ENCODE measurements around the gene RXYLT1. TPM values are rescaled to one million over a fixed set of nuclear protein-coding genes. Genes with fewer than 3 reads are reported as not detected.

Gene RXYLT1
- polyA plus RNA-seq, 1 donor (not counting 4 experiments of a cell fraction or from before 2014, with no cell fraction given) = 17.0 TPM

GRCh38 chr12:63836046-63836445 lies 56.3 kb downstream of the RXYLT1 start:
- H3K27ac ChIP-seq (ENCODE audit: control insufficient read depth, insufficient read depth, low read length) = no peak overlapping the region
- H3K79me2 ChIP-seq (ENCODE audit: control insufficient read depth, insufficient read depth, low read length) = no peaks in the 10 kb centered on the region
- H3K27me3 ChIP-seq (ENCODE audit: control insufficient read depth, extremely low read depth, insufficient read depth, low read length) = no peaks in the 10 kb centered on the region
- no peak for FAIRE-seq
- H3K9me1 ChIP-seq (ENCODE audit: control insufficient read depth, extremely low read depth, insufficient read depth, low read length) = no peaks in the 10 kb centered on the region
- no peak overlapping the region for H3K4me3 ChIP-seq (ENCODE audit: control insufficient read depth in 2 of 3, extremely low read depth in 1 of 3, insufficient read depth in 2 of 3, low read depth in 1 of 3, low read length in 3 of 3)
- no peak overlapping the region for H3K4me2 ChIP-seq (ENCODE audit: control insufficient read depth, extremely low read depth, insufficient read depth, low read depth, low read length)
- no peak overlapping the region for H2AFZ ChIP-seq (ENCODE audit: control insufficient read depth, low read length)
- no peaks in the 10 kb centered on the region for H4K20me1 ChIP-seq (ENCODE audit: control insufficient read depth, extremely low read depth, insufficient read depth, low read length)
- no peaks in the 10 kb centered on the region for H3K9me3 ChIP-seq (ENCODE audit: control insufficient read depth, low read depth, low read length)
- H3K4me1 ChIP-seq (ENCODE audit: control insufficient read depth, extremely low read depth, insufficient read depth, low read length) = no peaks in the 10 kb centered on the region
- dilution Hi-C loops (cut with MboI; ENCODE audit: extremely low pct_ligation_motif_present, low sequenced_read_pairs) = loop anchor here (25.0 kb wide), 1 partner anchor 426 kb away; no protein-coding TSS in a partner anchor
- no peak for TF ChIP-seq CTCF (optimal IDR thresholded peaks at IDR 0.05 in 1 of 3, IDR thresholded peaks at IDR 0.05 in 1 of 3, conservative IDR thresholded peaks at IDR 0.05 in 1 of 3; ENCODE audit: extremely low read depth in 1 of 3, insufficient read depth in 2 of 3, low read length in 3 of 3)
- TF ChIP-seq EZH2 (IDR thresholded peaks at IDR 0.05; ENCODE audit: low read length) = no peak
- DNase-seq (ENCODE audit: low read depth, low spot score) = no peak
- no peaks in the 10 kb centered on the region for H3K36me3 ChIP-seq (ENCODE audit: control insufficient read depth in 2 of 2, extremely low read depth in 1 of 2, insufficient read depth in 2 of 2, low read length in 2 of 2)
- no peak overlapping the region for H3K9ac ChIP-seq (ENCODE audit: control insufficient read depth, extremely low read depth, insufficient read depth, low read length)

GRCh38 chr12:63836936-63837335 lies 57.2 kb downstream of the RXYLT1 start:
- H2AFZ ChIP-seq (ENCODE audit: control insufficient read depth, low read length) = no peak overlapping the region
- no peaks in the 10 kb centered on the region for H3K36me3 ChIP-seq (ENCODE audit: control insufficient read depth in 2 of 2, extremely low read depth in 1 of 2, insufficient read depth in 2 of 2, low read length in 2 of 2)
- no peak for FAIRE-seq
- H3K9me3 ChIP-seq (ENCODE audit: control insufficient read depth, low read depth, low read length) = no peaks in the 10 kb centered on the region
- no peaks in the 10 kb centered on the region for H3K4me1 ChIP-seq (ENCODE audit: control insufficient read depth, extremely low read depth, insufficient read depth, low read length)
- no peaks in the 10 kb centered on the region for H3K9me1 ChIP-seq (ENCODE audit: control insufficient read depth, extremely low read depth, insufficient read depth, low read length)
- dilution Hi-C loops (cut with MboI; ENCODE audit: extremely low pct_ligation_motif_present, low sequenced_read_pairs) = loop anchor here (25.0 kb wide), 1 partner anchor 425 kb away; no protein-coding TSS in a partner anchor
- no peak overlapping the region for H3K27ac ChIP-seq (ENCODE audit: control insufficient read depth, insufficient read depth, low read length)
- H3K4me2 ChIP-seq (ENCODE audit: control insufficient read depth, extremely low read depth, insufficient read depth, low read depth, low read length) = no peak overlapping the region
- no peak for DNase-seq (ENCODE audit: low read depth, low spot score)
- no peaks in the 10 kb centered on the region for H3K79me2 ChIP-seq (ENCODE audit: control insufficient read depth, insufficient read depth, low read length)
- no peak overlapping the region for H3K4me3 ChIP-seq (ENCODE audit: control insufficient read depth in 2 of 3, extremely low read depth in 1 of 3, insufficient read depth in 2 of 3, low read depth in 1 of 3, low read length in 3 of 3)
- no peak for TF ChIP-seq CTCF (optimal IDR thresholded peaks at IDR 0.05 in 1 of 3, IDR thresholded peaks at IDR 0.05 in 1 of 3, conservative IDR thresholded peaks at IDR 0.05 in 1 of 3; ENCODE audit: extremely low read depth in 1 of 3, insufficient read depth in 2 of 3, low read length in 3 of 3)
- TF ChIP-seq EZH2 (IDR thresholded peaks at IDR 0.05; ENCODE audit: low read length) = no peak
- no peak overlapping the region for H3K9ac ChIP-seq (ENCODE audit: control insufficient read depth, extremely low read depth, insufficient read depth, low read length)
- H4K20me1 ChIP-seq (ENCODE audit: control insufficient read depth, extremely low read depth, insufficient read depth, low read length) = no peaks in the 10 kb centered on the region
- no peaks in the 10 kb centered on the region for H3K27me3 ChIP-seq (ENCODE audit: control insufficient read depth, extremely low read depth, insufficient read depth, low read length)

Measured in keratinocyte (primary cell).